GM19328 (cell line): ENCODE results near the gene SASH3.

Source experiments
- ATAC-seq: cut with Tn5 transposase; IDR thresholded peaks from one replicate; pipeline ENCODE4 v1.9.1; 2021; ENCODE audit warnings: mild to moderate bottlenecking, moderate library complexity; ENCODE audit not compliant: unreplicated experiment

Gene SASH3

DNA sequence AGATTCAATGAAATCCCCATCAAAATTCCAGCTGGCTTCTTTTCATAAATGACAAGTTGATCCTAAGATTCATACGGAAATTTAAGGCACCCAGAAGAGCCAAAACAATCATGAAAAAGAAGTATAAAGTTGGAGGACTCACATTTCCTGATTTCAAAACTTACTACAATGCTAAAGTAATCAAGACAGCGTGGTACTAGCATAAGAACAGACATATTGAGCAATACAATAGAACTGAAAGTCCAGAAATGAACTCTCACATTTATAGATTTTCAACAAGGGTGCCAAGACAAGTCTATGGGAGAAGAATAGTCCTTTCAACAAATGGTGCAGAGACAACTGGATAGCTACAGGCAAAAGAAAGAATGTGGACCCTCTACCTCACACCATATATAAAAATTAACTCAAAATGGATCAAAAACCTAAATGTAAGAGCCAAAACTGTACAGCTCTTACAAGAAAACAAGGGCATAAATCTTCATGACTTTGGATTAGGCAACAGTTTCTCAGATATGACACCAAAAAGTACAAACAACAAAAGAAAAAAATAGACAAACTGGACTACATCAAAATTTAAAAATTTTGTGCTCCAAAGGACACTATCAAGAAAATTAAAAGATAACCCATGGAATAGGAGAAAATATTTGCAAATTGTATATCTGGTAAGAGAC, 28.5 kb downstream of the SASH3 start:
- no peak for ATAC-seq

DNA sequence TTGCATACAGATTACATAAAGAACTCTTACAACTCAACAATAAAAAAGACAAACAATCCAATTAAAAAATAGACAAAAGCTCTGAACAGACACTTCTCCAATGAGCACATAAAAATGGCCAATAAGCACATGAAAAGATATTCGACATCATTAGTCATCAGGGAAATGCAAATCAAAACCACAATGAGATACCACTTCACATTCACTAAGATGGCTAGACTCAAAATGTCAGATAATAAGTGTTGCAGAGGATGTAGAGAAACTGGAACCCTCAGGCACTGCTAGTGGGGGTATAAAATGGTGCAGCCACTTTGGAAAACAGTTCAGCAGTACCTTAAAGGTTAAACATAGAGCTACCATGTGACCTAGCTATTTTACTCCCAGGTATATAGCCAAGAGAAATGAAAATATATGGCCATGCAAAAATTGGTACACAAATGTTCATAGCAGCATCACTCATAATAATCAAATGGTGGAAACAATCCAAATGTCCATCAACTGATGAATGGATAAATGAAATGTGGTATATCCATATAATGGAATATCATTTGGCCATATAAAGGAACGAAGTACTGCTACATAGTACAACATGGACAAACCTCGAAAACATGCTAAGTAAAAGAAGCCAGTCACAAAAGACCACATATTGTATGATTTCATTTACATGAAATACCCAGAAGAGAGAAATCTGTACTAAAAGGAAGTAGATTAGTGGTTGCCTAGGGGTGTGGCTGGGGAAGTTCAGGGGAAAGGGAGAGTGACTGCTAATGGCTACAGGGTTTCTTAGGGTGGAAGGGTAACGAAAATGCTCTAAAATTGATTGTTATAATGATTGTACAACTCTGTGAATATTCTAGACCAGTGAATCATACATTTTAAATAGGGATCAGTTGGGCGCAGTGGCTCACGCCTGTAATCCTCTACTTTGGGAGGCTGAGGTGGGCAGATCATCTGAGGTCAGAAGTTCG, 29.4 kb downstream of the SASH3 start:
- no peak for ATAC-seq

DNA sequence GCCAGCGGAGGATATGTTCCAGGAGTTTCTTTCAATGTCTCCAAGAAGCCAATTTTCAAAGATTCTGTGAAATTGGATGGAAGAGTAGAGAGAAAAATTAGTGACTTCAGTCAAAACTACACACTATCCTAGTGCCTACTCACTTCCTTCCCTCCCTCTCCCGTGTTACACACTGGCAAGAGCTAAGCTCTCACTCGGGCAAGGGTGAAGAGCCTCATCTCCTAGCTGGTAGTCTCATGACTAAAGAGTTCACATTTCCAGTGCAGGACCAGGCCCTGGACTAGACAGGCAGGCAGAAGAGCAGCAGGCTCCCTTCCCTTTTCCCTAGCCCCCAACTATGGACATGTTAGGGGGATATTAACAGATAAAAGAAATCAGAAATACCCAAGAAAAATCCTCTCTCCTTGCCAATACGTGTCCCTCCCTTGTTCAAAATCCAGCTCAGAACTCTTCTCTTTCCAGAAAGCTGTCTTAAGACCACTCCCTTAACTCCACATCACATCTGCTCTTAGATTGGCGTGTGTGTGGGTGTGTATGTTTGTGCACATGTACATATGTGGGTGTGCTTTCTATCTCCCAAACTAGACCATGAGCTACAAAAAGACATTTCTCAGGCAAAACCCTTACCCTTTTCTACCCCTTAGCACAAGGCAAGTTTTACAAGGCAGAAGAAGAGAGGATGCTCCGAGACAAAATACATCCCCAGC, 34.1 kb downstream of the SASH3 start:
- ATAC-seq: no peak

DNA sequence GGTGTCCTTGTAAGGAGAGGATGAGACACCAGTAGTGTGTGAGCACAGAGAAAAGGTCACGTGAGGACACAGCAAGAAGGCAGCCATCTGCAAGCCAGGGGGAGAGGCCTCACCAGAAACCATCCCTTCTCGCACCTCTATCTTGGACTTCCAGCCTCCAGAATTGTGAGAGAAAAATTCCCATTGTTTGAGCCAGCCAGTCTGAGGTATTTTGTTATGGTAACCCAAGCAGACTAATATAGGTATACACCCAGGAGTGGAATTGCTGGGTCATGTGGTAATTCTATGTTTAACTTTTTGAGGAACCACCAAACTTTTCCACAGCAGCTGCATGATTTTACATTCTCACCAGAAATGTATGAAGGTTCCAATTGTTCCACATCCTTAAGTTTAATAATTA, 38.4 kb downstream of the SASH3 start:
- ATAC-seq: no peak

DNA sequence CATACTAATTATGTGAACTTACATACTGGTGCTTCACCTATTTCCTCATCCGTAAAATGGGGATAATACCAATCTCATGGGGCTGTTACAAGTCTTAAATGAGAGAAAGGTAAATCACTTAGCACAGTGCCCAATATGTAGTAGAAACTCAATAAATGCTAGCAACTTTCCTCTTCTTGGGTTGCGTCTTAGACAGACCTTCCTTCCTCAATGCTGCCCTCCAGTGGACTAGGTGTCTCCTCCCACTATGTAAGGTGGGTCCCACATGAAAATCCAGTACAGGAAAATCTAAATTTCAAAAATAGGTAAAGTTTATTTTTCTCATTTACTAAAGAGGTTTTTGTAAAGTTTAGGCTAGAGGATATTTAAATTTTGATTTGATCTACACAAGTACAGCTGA, 43.4 kb downstream of the SASH3 start:
- no peak for ATAC-seq

DNA sequence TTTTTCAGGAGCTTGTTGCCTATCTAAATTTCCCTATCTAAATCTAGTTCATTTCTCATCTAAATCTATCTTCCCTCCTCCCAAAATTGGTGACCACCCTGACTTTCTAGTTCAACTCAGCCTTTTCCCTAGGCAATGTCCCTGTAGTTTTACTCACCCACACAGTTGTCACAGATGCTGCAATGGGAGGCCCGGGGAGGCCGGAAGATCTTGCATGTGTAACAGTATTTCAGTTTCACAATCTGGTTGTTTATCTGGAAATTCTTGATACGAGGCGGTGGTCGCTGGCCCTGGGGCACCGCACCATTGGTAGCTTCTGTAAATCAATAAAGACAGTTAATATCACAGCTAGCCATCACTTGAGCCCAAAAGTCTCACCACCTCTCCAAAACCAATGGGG, 43.8 kb downstream of the SASH3 start:
- ATAC-seq: no peak

DNA sequence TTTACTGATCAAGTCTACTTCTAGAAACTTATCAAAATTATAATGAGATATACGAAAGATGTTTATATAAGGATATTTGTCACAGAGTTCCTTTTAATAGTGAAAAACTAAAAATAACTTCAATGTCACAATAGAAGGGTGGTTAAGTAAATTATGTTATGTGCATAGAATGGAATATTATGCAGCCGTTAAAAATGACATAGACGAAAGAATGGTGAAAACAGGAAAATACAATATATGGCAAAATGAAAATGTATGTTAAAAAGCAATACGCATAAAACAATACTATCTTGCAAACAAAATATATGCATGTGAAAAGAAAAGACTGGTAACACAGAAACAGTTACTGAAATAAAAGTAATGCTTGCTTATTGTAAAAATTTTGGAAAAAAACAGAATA, 44.9 kb downstream of the SASH3 start:
- no peak for ATAC-seq

DNA sequence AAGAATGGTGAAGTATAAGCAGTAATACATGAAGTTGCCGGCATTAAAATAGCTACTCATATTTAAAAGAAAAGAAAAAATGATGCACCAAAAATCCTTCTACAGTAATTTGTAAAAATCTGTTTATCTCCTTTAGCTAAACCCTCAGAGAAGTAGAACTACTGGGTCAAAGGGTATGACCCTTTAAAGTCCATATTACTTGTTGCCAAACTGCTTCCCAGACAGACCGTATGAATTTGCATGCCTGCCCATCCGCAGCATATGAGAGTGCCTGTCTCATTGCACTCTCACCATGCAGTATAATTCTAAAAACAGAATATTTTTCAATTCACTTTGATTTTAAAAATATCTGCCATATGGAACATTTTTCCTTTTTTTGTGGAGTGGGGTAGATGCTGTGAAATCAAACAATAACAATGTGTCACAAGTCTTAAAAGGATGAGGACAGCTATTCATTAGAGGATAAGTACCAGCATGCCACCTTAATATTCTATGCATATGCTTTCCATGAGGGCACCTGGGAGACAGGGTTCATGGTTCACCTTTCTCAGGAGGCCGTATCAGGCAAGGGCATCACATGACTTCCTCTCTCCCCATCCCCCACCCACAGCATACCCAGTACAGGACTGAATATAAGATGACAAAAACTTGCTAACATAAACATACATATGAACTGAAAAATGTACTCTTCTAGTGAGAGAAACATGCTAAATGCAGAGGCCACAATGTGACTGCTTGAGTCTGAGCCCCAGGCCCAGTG, 46.2 kb downstream of the SASH3 start:
- no peak for ATAC-seq

DNA sequence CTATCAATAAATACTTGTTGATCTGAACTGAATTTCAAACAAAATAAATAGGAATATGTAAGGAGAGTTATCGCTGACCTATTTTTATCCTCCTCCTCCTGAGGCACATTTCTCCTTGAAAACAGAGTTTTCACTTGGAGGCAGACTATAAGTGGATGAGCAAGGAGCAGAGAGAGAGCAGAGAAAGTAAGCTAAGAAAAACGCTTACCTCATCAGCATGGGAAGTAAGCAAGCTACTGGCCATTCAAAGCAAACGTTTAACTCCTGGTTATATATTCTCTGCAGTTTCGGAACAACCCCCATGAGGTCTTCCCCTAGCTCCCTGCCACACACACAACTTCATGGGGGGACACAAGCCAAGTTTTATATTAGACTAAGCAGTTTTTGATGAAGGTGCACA, 50.7 kb downstream of the SASH3 start:
- ATAC-seq: no peak

DNA sequence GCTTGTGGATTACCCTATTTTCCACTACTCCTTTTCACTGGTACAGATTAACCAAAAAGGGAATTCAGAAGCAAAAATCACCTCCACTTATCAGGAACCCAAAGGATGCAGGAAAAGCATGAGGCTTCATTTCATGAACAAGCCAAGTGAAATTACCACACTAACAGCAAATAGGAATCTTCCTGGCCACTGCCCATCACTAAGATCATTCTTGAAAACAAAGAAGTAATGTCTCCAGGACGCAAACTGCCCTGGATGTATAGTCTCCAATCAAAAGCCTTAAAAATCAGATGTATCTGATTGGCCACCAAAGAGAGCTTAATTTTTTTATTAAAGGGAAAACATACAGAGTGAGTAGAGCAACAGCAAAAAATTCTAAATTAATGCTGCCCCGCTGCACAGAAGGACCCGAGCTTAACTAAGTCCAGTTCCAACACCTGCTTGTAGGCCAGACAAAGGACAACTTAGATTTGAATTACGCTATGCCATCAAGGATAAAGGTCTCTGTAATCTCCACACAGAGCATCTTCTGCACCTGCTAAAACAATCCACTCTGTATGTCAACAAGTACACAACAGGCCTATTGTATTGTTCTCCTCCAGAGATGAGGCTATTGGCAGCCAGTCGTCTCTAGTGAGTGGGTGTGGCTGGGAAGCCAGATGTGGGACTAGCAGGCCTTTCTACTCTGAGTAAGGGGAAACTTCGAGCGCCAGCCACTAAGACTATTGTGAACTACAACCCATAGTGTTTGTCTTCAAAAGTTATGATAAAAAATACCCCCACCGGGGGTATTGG, 51.5 kb downstream of the SASH3 start:
- ATAC-seq: no peak

DNA sequence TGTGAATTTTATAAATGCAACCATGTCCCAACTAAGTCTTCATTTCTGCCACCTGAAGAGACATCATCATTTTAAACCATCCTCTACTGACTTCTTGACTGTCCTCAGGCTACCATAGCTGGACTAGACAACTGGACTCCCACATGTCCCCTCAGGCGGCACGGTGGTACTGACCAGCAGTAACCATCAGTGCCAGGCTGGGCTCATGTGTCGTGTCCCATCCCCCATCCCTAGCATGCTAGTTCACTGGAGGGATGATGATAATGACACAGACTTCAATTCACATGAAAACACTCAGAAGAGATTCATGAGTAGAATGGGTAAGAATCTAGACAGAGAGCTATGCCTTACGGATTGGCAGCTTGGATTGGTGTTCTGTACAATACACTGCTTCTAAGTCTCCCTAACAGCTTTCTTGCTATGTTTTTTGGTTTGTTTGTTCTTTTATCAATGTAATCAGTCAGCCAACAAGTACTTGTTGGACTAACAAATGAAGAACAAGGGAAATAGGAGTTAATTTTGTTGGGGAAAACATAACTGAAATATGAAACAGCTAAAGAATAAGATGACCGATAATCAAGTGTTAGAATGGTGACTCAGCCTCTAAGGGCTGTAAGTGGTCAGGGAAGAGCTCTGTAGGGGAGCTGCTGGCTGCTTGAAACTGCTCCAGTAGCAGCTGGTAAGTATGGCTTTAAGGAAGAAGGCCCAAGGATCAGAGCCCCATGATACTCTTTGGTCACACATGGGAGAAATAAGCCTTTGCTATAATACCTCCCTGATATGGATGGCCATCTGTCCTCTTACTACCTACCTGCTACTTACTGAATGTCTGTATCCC, 53.6 kb downstream of the SASH3 start:
- ATAC-seq: no peak

DNA sequence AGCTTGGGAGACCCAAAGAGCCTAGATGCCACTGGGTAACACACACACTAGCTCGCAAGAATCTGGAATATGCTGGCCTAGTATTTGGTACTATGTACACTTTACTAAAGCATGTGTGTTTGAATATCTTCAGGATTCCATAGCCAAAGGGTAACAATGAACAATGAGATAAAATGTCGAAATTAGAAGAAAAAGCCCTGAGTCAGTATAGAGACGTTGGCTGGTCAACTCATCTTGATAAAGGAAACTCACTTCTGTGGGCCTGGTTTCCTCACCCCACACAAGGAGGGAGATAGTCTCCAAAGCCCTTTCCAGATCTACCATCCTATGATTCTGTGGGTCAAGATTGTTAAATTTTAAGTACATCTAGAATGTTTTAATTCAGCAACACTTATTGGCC, 57.1 kb downstream of the SASH3 start:
- ATAC-seq: no peak

DNA sequence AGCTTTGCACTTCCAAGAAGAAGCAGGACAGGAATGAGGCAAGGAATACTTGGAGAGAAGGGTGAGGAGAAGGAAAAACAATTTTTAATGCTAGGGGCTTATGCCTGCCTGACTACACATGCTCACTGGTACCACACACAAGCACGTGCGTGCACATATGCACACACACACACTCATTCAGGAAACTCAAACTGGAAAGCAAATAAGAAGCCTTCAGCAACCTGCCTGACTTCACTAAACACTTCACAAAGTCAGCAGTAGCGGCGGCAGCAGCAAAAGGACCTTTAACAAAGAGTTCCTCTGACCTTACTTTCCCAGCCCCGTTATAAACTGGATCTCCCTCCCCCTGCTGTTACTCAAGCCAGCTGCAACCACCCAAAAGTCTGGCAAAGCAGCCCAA, 60.6 kb downstream of the SASH3 start:
- ATAC-seq: no peak

DNA sequence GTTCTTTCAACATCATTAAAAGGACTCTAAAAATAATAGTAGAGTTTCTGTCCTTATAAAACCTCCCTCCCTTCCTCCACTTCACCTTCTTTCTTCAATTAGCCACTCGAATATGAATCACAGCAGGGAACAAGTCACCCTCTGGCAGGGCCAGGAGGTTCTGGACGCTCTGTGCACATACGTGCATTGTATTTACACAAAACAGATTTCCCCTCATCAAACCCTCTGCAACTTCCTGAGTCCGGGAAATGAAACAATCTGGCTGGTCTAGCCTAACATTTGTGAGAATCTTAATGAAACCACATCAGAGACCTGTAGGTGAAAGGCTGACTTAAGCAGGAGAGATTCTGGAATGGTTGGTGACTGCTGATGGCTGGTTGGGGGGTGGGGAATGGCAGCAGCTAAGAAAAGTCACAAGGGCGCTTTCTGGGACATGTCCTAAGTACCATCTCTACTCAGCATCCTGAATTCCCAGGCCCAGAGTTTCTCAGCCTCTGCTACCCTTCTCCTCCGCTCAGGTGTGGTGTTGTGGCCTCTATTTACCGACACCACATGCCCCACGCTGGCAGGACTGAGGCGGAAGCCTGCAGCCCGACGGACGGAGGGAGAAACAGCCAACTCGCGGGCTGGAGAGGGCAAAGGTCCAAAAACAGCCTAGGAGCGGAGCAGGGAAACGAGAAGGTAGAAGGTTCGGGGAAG, 62.9 kb downstream of the SASH3 start:
- ATAC-seq: no peak

DNA sequence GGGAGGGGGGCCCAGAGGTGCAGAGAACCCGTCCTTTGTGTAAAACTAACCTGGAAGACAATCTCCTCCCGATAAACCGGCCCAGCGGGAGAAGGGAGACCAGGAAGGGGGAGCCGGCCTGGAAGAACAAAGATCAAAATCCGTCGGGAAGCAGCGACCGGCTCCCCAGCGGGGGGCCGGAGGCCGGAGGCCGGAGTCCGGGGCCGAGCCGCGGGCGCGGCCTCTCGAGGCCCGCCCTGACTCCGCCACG, 63.4 kb downstream of the SASH3 start:
- ATAC-seq: no peak

DNA sequence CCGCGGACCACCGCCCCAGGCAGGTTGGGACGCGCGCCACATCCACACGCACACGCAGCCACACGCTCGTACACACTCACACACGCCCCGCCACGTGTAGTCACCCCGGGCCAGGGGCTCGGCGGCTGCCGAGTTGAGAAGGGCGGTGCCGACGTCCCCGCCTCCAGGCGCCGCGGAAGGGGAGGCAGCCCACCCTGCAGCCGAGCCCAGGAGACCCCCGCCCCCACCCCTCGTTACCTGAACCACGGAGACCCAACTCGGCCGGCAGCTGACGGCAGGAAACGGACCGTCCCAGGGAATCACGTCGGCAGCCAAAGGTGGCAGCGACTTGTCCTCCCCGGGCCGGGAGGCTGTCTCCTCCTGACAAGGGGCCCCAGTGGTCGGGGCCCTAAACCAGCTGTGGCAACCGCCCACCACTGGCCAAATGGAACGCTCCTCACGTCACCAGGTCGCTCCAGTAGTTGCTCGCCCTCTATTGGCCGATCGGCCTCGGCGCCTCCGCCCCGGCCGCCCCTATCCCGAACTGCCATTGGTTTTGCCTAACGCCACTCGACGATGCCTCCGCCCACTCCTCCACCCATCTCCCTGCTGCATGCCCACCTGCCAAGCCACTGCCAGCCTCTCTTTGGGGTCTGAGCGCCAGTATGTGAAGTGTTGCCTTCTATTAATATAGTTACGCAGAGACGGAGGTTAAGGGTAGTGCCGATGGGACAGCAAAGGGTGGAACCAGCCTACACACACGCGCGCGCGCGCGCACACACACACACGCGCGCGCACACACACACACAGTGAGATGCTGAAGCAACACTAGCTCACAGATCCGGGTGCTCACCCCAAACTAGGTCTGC, 63.9 kb downstream of the SASH3 start, which contains the start of gene ZDHHC9:
TSS of gene ZDHHC9 (minus strand) at position 428 of the 848 bp plus-strand sequence. CDS start 1,941 bp downstream, outside the sequence.
- ATAC-seq: peak; percentile 96
